K562 (cell line): ENCODE measurements around the gene HSD17B12. TPM values are rescaled to one million over a fixed set of nuclear protein-coding genes. Genes with fewer than 3 reads are reported as not detected.

Source experiments
- BHLHE40 ChIP-seq: IDR thresholded peaks from 2 replicates; pipeline ENCODE4 v1.6.1; 2011; ENCODE audit warnings: low read length, improper control_type of control experiment
- CHD1 ChIP-seq: fragments of 200-600 bp; sonication (generic); IDR thresholded peaks from one replicate; pipeline ENCODE4 v1.6.1; 2012; ENCODE audit warnings: mild to moderate bottlenecking, moderate library complexity, low read length, inconsistent platforms
- CHD7 ChIP-seq: fragments of 200-600 bp; sonication (generic); IDR thresholded peaks from one replicate; pipeline ENCODE4 v1.6.1; 2012; ENCODE audit warnings: mild to moderate bottlenecking, low read depth, low read length, inconsistent platforms
- CXXC5 ChIP-seq: fragments of 250-450 bp; sonication (Bioruptor Pico); IDR thresholded peaks from 2 replicates; pipeline ENCODE4 v1.8.0; 2022; ENCODE audit warnings: inconsistent platforms, mild to moderate bottlenecking, moderate library complexity
- FOS ChIP-seq: IDR thresholded peaks from 3 replicates; pipeline ENCODE4 v1.6.1; 2011; ENCODE audit not compliant: insufficient read length; ENCODE audit errors: extremely low read depth
- FOXJ2 ChIP-seq: fragments of 200-800 bp; sonication (Bioruptor generic); IDR thresholded peaks from 2 replicates; pipeline ENCODE4 v1.6.1; 2016; ENCODE audit warnings: missing genetic modification characterization, missing compliant biosample characterization
- FOXK2 ChIP-seq, 2 experiments: fragments of 450-650 bp; IDR thresholded peaks in 1 of 2; conservative IDR thresholded peaks in 1 of 2; 2 replicates each; pipeline ENCODE4 v1.6.1; 2016; ENCODE audit warnings: low read depth in 2 of 2, mild to moderate bottlenecking in 1 of 2
- NR2C1 ChIP-seq, 2 experiments: fragments of 450-650 bp; IDR thresholded peaks; 2 replicates each; pipeline ENCODE4 v1.6.1; 2017; ENCODE audit warnings: mild to moderate bottlenecking in 2 of 2, antibody characterized with exemption in 1 of 2, inconsistent platforms in 1 of 2, missing compliant biosample characterization in 1 of 2, missing genetic modification characterization in 1 of 2
- NR4A1 ChIP-seq, 2 experiments: fragments of 250-450 bp in 1 of 2; fragments of 450-650 bp in 1 of 2; sonication (Bioruptor Pico) in 1 of 2; IDR thresholded peaks; 2 replicates each; pipeline versions ENCODE4 v1.4.0 to v1.6.1; 2016 to 2020; ENCODE audit warnings: mild to moderate bottlenecking in 2 of 2, missing compliant biosample characterization in 1 of 2, missing genetic modification characterization in 1 of 2, moderate library complexity in 1 of 2
- POLR2G ChIP-seq: fragments of 200-400 bp; formaldehyde crosslinking; IDR thresholded peaks from 2 replicates; pipeline ENCODE4 v1.6.1; 2017; ENCODE audit warnings: low read depth, mild to moderate bottlenecking, antibody characterized with exemption, low read length, moderate library complexity
- SUPT5H ChIP-seq: fragments of 450-650 bp; IDR thresholded peaks from 2 replicates; pipeline ENCODE4 v1.6.1; 2016
- TCF3 ChIP-seq: sonication (generic); formaldehyde crosslinking; IDR thresholded peaks from 2 replicates; pipeline ENCODE4 v1.4.0; 2020; ENCODE audit warnings: mild to moderate bottlenecking, missing genetic modification reagents
- ZNF146 ChIP-seq: IDR thresholded peaks from one replicate; pipeline ENCODE4 v1.6.1; 2018; ENCODE audit warnings: missing compliant biosample characterization; ENCODE audit not compliant: unreplicated experiment
- ZNF398 ChIP-seq: fragments of 250-450 bp; sonication (Bioruptor Pico); IDR thresholded peaks from 2 replicates; pipeline ENCODE4 v1.8.0; 2021; ENCODE audit warnings: moderate library complexity, mild to moderate bottlenecking, inconsistent platforms
- ZNF668 ChIP-seq: fragments of 250-450 bp; sonication (Bioruptor Pico); IDR thresholded peaks from 2 replicates; pipeline ENCODE4 v1.8.0; 2022; ENCODE audit warnings: mild to moderate bottlenecking, inconsistent platforms
- polyA plus RNA-seq, 8 experiments: library from polyadenylated mRNA; depleted of rRNA in 4 of 8; stranded (reverse) in 5 of 8; unstranded in 3 of 8; fragments of >200 nt; fragmentation: Nextera tagmentation in 2 of 8; fragmentation: Illumina TruSeq in 1 of 8; extraction: Ambion mirVana in 2 of 8; extraction: Trizol in 1 of 8; gene quantifications; 2 replicates each; pipeline versions ENCODE4 v1.2.1 to v1.2.3, GENCODE V29; 2011 to 2014; ENCODE audit warnings: inconsistent platforms in 1 of 8, missing spikeins in 1 of 8
- total RNA-seq, 7 experiments: library from RNA; depleted of rRNA in 6 of 7; stranded (reverse); fragments of >200 nt in 6 of 7; fragmentation: Illumina TruSeq in 2 of 7; extraction: Trizol in 2 of 7; gene quantifications; 2 replicates each; pipeline versions ENCODE4 v1.2.1 to v1.2.3, GENCODE V29; 2011 to 2021; ENCODE audit warnings: low replicate concordance in 1 of 7

HSD17B12 gene
- total and polyA plus RNA-seq, 9 of the 15 experiments (the other 6 are each of a cell fraction or from before 2014, with no cell fraction given), result 9.1 to 34.5 (median 23.3) TPM

DNA sequence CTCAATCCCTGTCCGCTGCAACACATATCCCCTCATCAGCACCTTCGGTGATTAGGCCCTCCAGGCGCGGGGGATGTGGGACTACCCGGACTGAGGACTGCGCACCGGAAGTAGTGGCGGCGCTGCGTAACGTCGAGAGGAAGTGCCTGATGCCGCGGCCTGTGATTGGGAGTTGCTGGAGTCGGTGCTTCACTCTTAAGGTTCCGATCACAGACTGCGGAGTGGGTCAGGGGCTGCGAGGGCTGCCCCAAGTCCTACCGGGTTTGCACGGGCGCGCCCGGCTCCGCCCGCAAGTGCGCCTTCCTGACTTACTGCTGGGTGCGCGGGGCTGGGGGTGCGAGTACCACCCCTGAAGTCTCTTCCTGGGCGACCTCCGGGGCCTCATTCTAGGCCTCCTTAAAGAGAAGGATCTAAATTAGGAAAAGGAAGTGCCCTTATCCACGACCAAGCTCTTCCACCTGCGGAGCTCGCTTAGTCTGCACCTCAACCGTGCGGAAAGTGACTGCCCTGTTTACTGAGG is 200.2 kb downstream of the HSD17B12 start, which contains the start of gene ALKBH3 (continued):
- no peak for TF ChIP-seq CHD1
- TF ChIP-seq NR2C1 (IDR thresholded peaks at IDR 0.05), result peak; percentile 83
- peak; percentile 94 for TF ChIP-seq NR2C1 (tag; IDR thresholded peaks at IDR 0.05)
- TF ChIP-seq CXXC5 (CRISPR knock-in tag), result peak; percentile 98
- no peak for TF ChIP-seq CHD7
- peak; percentile 38 for TF ChIP-seq FOS
- TF ChIP-seq TCF3 (CRISPR knock-in tag), result no peak; the same call in 1 of the 2 replicates
- TF ChIP-seq FOXK2 (conservative IDR thresholded peaks at IDR 0.05 in 1 of 2, IDR thresholded peaks at IDR 0.05 in 1 of 2; ENCODE audit: low read depth in 2 of 2), result peak; percentile 34 to 37; a peak in 1 of 4 replicates
- TF ChIP-seq BHLHE40, result no peak
- TF ChIP-seq NR4A1 (CRISPR knock-in tag; IDR thresholded peaks at IDR 0.05), result peak; percentile 69; the same call in 1 of the 2 replicates
- TF ChIP-seq NR4A1 (tag; IDR thresholded peaks at IDR 0.05), result 0 out of 2 replicates have a peak, but pooled peaks have one; percentile 30
- peak; percentile 63 for TF ChIP-seq SUPT5H
- TF ChIP-seq FOXJ2, result no peak
- TF ChIP-seq ZNF668 (CRISPR knock-in tag), result 0 out of 2 replicates have a peak, but pooled peaks have one; percentile 75
- no peak for TF ChIP-seq ZNF146
- TF ChIP-seq ZNF398 (CRISPR knock-in tag), result no peak
- peak; percentile 81 for TF ChIP-seq POLR2G
